ENCODE results near the gene ZNF792.
"Not testable (repeated sequence)": the region's sequence is repeated elsewhere in the genome, so short reads cannot be mapped to it uniquely, and the experiment has no call there.

The ZNF792 gene

GRCh38 chr19:35002037-35002535, 38.1 kb upstream of the ZNF792 start:
- H3K9me3 Mint-ChIP-seq: no peaks in the 10 kb centered on the region
- H3K4me1 Mint-ChIP-seq (ENCODE audit: low read depth): peaks cover 53% of the 10 kb centered on the region
- H3K4me3 Mint-ChIP-seq: peak overlapping the region; percentile 93
- peaks cover 19% of the 10 kb centered on the region for H3K36me3 Mint-ChIP-seq (ENCODE audit: low read depth)
- no peaks in the 10 kb centered on the region for H3K27me3 Mint-ChIP-seq (ENCODE audit: low read depth)
- H3K27ac Mint-ChIP-seq: peak overlapping the region; percentile 95

GRCh38 chr19:35000647-35001501, 36.8 kb upstream of the ZNF792 start:
- Mint-ChIP-seq H3K9me3 (no peaks in the 10 kb centered on the region), H3K4me1 (ENCODE audit: low read depth) (peaks cover 50% of the 10 kb centered on the region), H3K27me3 (ENCODE audit: low read depth) (no peaks in the 10 kb centered on the region), H3K27ac (peak overlapping the region; percentile 95), H3K4me3 (peak overlapping the region; percentile 93), H3K36me3 (ENCODE audit: low read depth) (peaks cover 12% of the 10 kb centered on the region)

GRCh38 chr19:35000338-35000646, 36.3 kb upstream of the ZNF792 start:
- Mint-ChIP-seq H3K9me3 (no peaks in the 10 kb centered on the region), H3K4me1 (ENCODE audit: low read depth) (peaks cover 50% of the 10 kb centered on the region), H3K27me3 (ENCODE audit: low read depth) (no peaks in the 10 kb centered on the region), H3K27ac (no peak overlapping the region), H3K36me3 (ENCODE audit: low read depth) (peaks cover 8% of the 10 kb centered on the region), H3K4me3 (peak overlapping the region; percentile 21)

- H3K9me3 Mint-ChIP-seq: no peaks in the 10 kb centered on the region
- peaks cover 8% of the 10 kb centered on the region for H3K36me3 Mint-ChIP-seq (ENCODE audit: low read depth)
- peak within 1 kb of the TSS; percentile 95 for H3K27ac Mint-ChIP-seq
- H3K27me3 Mint-ChIP-seq (ENCODE audit: low read depth): no peaks in the 10 kb centered on the region
- H3K4me3 Mint-ChIP-seq: peak within 1 kb of the TSS; percentile 93
- peaks cover 50% of the 10 kb centered on the region for H3K4me1 Mint-ChIP-seq (ENCODE audit: low read depth)
These were observed 35.7 kb upstream of the ZNF792 start, which contains the start of gene GRAMD1A for GRCh38 chr19:34999498-35000337. Gene GRAMD1A, plus strand, starts transcription at chr19:35000323. Its CDS starts 156 bp downstream, at chr19:35000479.

GRCh38 chr19:34998777-34999497, 34.9 kb upstream of the ZNF792 start:
- Mint-ChIP-seq H3K27ac (peak overlapping the region; percentile 85), H3K27me3 (ENCODE audit: low read depth) (no peaks in the 10 kb centered on the region), H3K4me1 (ENCODE audit: low read depth) (peaks cover 46% of the 10 kb centered on the region), H3K9me3 (no peaks in the 10 kb centered on the region), H3K36me3 (ENCODE audit: low read depth) (peaks cover 8% of the 10 kb centered on the region), H3K4me3 (peak overlapping the region; percentile 86)

- H3K9me3 Mint-ChIP-seq; H3K27me3 Mint-ChIP-seq (ENCODE audit: low read depth); H3K36me3 Mint-ChIP-seq (ENCODE audit: low read depth): not testable (repeated sequence)
- H3K4me1 Mint-ChIP-seq (ENCODE audit: low read depth): peaks cover 39% of the 10 kb centered on the region
- H3K4me3 Mint-ChIP-seq: peak overlapping the region; percentile 47
- peak overlapping the region; percentile 96 for H3K27ac Mint-ChIP-seq
These were observed 34.2 kb upstream of the ZNF792 start for GRCh38 chr19:34998224-34998623.

- peak overlapping the region; percentile 96 for H3K27ac Mint-ChIP-seq
- peaks cover 30% of the 10 kb centered on the region for H3K4me1 Mint-ChIP-seq (ENCODE audit: low read depth)
- no peaks in the 10 kb centered on the region for H3K9me3 Mint-ChIP-seq
These were observed 33.1 kb upstream of the ZNF792 start for GRCh38 chr19:34997071-34997617.

GRCh38 chr19:34995551-34995950, 31.5 kb upstream of the ZNF792 start:
- Mint-ChIP-seq H3K36me3 (ENCODE audit: low read depth) (no peaks in the 10 kb centered on the region), H3K4me3 (no peak overlapping the region), H3K4me1 (ENCODE audit: low read depth) (peaks cover 21% of the 10 kb centered on the region), H3K27me3 (ENCODE audit: low read depth) (no peaks in the 10 kb centered on the region), H3K9me3 (no peaks in the 10 kb centered on the region), H3K27ac (no peak overlapping the region)

More at GRCh38 chr19:34997071-34997617, 33.1 kb upstream of the ZNF792 start:
- Mint-ChIP-seq H3K4me3 (peak overlapping the region; percentile 47), H3K27me3 (ENCODE audit: low read depth) (no peaks in the 10 kb centered on the region), H3K36me3 (ENCODE audit: low read depth) (peaks cover 5% of the 10 kb centered on the region)

- H3K27me3 Mint-ChIP-seq (ENCODE audit: low read depth): no peaks in the 10 kb centered on the region
- no peak overlapping the region for H3K27ac Mint-ChIP-seq
- H3K36me3 Mint-ChIP-seq (ENCODE audit: low read depth): no peaks in the 10 kb centered on the region
- peaks cover 23% of the 10 kb centered on the region for H3K4me1 Mint-ChIP-seq (ENCODE audit: low read depth)
- no peaks in the 10 kb centered on the region for H3K9me3 Mint-ChIP-seq
- no peak overlapping the region for H3K4me3 Mint-ChIP-seq
These were observed 30.9 kb upstream of the ZNF792 start for GRCh38 chr19:34994643-34995541.

GRCh38 chr19:34994286-34994642, 30.2 kb upstream of the ZNF792 start:
- Mint-ChIP-seq H3K27ac (no peak overlapping the region), H3K4me3 (no peak overlapping the region), H3K27me3 (ENCODE audit: low read depth) (no peaks in the 10 kb centered on the region), H3K4me1 (ENCODE audit: low read depth) (peaks cover 23% of the 10 kb centered on the region), H3K9me3 (no peaks in the 10 kb centered on the region), H3K36me3 (ENCODE audit: low read depth) (no peaks in the 10 kb centered on the region)

GRCh38 chr19:34992582-34992981, 28.6 kb upstream of the ZNF792 start:
- H3K36me3 Mint-ChIP-seq (ENCODE audit: low read depth); H3K27me3 Mint-ChIP-seq (ENCODE audit: low read depth); H3K27ac Mint-ChIP-seq; H3K4me3 Mint-ChIP-seq; H3K9me3 Mint-ChIP-seq: not testable (repeated sequence)
- peaks cover 12% of the 10 kb centered on the region for H3K4me1 Mint-ChIP-seq (ENCODE audit: low read depth)

- Mint-ChIP-seq H3K4me1 (ENCODE audit: low read depth) (peaks cover 3% of the 10 kb centered on the region), H3K4me3 (no peak overlapping the region), H3K27ac (no peak overlapping the region), H3K36me3 (ENCODE audit: low read depth) (no peaks in the 10 kb centered on the region), H3K27me3 (ENCODE audit: low read depth) (no peaks in the 10 kb centered on the region), H3K9me3 (no peaks in the 10 kb centered on the region)
These were observed 27.7 kb upstream of the ZNF792 start for GRCh38 chr19:34991542-34992333.
